ENCODE measurements around the gene LY6G6D. TPM values are rescaled to one million over a fixed set of nuclear protein-coding genes. Genes with fewer than 3 reads are reported as not detected.

LY6G6D gene
- total RNA-seq, 1 experiment from 2014 or later, result not detected

GRCh38 chr6:31732029-31732428, 16.9 kb downstream of the LY6G6D start:
- Mint-ChIP-seq H3K27me3 (ENCODE audit: low read depth) (no peaks in the 10 kb centered on the region), H3K4me3 (no peak overlapping the region), H3K4me1 (peaks cover 27% of the 10 kb centered on the region), H3K9me3 (no peaks in the 10 kb centered on the region), H3K27ac (peak overlapping the region; percentile 23; the same call in 1 of the 2 replicates), H3K36me3 (peaks cover 29% of the 10 kb centered on the region)
- no peak for ATAC-seq
- TF ChIP-seq HMGA2 (CRISPR knock-in tag; IDR thresholded peaks at IDR 0.05) (no peak), SOX15 (CRISPR knock-in tag; IDR thresholded peaks at IDR 0.05) (no peak), MLX (CRISPR knock-in tag; IDR thresholded peaks at IDR 0.05) (no peak)
- CTCF ChIA-PET, result no interaction called here
- POLR2A ChIA-PET, result interaction anchor here (1.0 kb wide), 1 partner anchor 34 kb away, joined by 3 read pairs; no protein-coding TSS in a partner anchor
- DNase-seq (ENCODE audit: low spot score), result no peak

- Mint-ChIP-seq H3K36me3 (peaks cover 27% of the 10 kb centered on the region), H3K4me3 (peak overlapping the region; percentile 93; the same call in 1 of the 2 replicates)
These were observed 18.6 kb downstream of the LY6G6D start for GRCh38 chr6:31733734-31734133.

GRCh38 chr6:31734247-31734820, 19.2 kb downstream of the LY6G6D start:
- POLR2A ChIA-PET, result interaction anchor here (0.7 to 2.5 kb wide), 3 partner anchors 20 to 93 kb away, joined by 3 to 7 read pairs (median 3); partner anchors contain the start of gene HSPA1B
- ATAC-seq (no peak), DNase-seq (ENCODE audit: low spot score) (no peak)
- Mint-ChIP-seq H3K36me3 (peaks cover 27% of the 10 kb centered on the region), H3K4me3 (peak overlapping the region; percentile 93), H3K4me1 (peaks cover 41% of the 10 kb centered on the region), H3K27ac (peak overlapping the region; percentile 70; the same call in 1 of the 2 replicates), H3K27me3 (ENCODE audit: low read depth) (no peaks in the 10 kb centered on the region), H3K9me3 (no peaks in the 10 kb centered on the region)
- 0 out of 2 replicates have a peak, but pooled peaks have one; percentile 6 for TF ChIP-seq GABPB1 (CRISPR knock-in tag; IDR thresholded peaks at IDR 0.05)
- TF ChIP-seq ZNF232 (CRISPR knock-in tag; IDR thresholded peaks at IDR 0.05), result 0 out of 2 replicates have a peak, but pooled peaks have one; percentile 42
- no peak for TF ChIP-seq KAT7 (CRISPR knock-in tag; IDR thresholded peaks at IDR 0.05; ENCODE audit: borderline replicate concordance)
- CTCF ChIA-PET, result interaction anchor here (0.6 to 7.1 kb wide), 7 partner anchors 35 to 189 kb away, joined by 3 to 62 read pairs (median 5); partner anchors contain the start of gene LY6G5C

More at GRCh38 chr6:31733734-31734133, 18.6 kb downstream of the LY6G6D start:
- no peak for ATAC-seq
- TF ChIP-seq MLX (CRISPR knock-in tag; IDR thresholded peaks at IDR 0.05) (no peak), ZNF138 (CRISPR knock-in tag; conservative IDR thresholded peaks at IDR 0.05) (no peak), CREM (CRISPR knock-in tag; IDR thresholded peaks at IDR 0.05) (no peak), PRRX2 (CRISPR knock-in tag; IDR thresholded peaks at IDR 0.05) (no peak), ATF2 (CRISPR knock-in tag; IDR thresholded peaks at IDR 0.05; ENCODE audit: borderline replicate concordance, low read depth) (no peak), ZMAT4 (CRISPR knock-in tag; IDR thresholded peaks at IDR 0.05) (no peak), ZBTB21 (CRISPR knock-in tag; IDR thresholded peaks at IDR 0.05; ENCODE audit: borderline replicate concordance) (no peak), ZSCAN18 (CRISPR knock-in tag; IDR thresholded peaks at IDR 0.05) (no peak)
- no peak for DNase-seq (ENCODE audit: low spot score)
- Mint-ChIP-seq H3K27me3 (ENCODE audit: low read depth) (no peaks in the 10 kb centered on the region), H3K9me3 (no peaks in the 10 kb centered on the region), H3K4me1 (peaks cover 40% of the 10 kb centered on the region), H3K27ac (no peak overlapping the region)
- POLR2A ChIA-PET, result no interaction called here
- CTCF ChIA-PET, result interaction anchor here (1.5 kb wide), 2 partner anchors 36 to 189 kb away, joined by 3 to 5 read pairs; no protein-coding TSS in a partner anchor

Data from WTC11 (cell line).